Endometrial microvascular endothelial cells (primary cell): ENCODE results near the gene DYNLT4. TPM values are rescaled to one million over a fixed set of nuclear protein-coding genes. Genes with fewer than 3 reads are reported as not detected.
"Not testable (repeated sequence)": the region's sequence is repeated elsewhere in the genome, so short reads cannot be mapped to it uniquely, and the experiment has no call there.

Experiments used
- in situ Hi-C: cut with HindIII; loops from 2 replicates; pipeline ENCODE4 v1.10.0; 2017; ENCODE audit warnings: low sequenced_read_pairs, low pct_unique_long_range_greater_than_20kb; ENCODE audit errors: inconsistent ontology term
- total RNA-seq: library from RNA; depleted of rRNA; stranded (reverse); fragments of >200 nt; gene quantifications from one replicate; pipeline ENCODE4 v1.2.3, GENCODE V29; 2015; ENCODE audit errors: inconsistent ontology term

The DYNLT4 gene
- total RNA-seq, 1 donor from 2014 or later = not detected

DNA sequence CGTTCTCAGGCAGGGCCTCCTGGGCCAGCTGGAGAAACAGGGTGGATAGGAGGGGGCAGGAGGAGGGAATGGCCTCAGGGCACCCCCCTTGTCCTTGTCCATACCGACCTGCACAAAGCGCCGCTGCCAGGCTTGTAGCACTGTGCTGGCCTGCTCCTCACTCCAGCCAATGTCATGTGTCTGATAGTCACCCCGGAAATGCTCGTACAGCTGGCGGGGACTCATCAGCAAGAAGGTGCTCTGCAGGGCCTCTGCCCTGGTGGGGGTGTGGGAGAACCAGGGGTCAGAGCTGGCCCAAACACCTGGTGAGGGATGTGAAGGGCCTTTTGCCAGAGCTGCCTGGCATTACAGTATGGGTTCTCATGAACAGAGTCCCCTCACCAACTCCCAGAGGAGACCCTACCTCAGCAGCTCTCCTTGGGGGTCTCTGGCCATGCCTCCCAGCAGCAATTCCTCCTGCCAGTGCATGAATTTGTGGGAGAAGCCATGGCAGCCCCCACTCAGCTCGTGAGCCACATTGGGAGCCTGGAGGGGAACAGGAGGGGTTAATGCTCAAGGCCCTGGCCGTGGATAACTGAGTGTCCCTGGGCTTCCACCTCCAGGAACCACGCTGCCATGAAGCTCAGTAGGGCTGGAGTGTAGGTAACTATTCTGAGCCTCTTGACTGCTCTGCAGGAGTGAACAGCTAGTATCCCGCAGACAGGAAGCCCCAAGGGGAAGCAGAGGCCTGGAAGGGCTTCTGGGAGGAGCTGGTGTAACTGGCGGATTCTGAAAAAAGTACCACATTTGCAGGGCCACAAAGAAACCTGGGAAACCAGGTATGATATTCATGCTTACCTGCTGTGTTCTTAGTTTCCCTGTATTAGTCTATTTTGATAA is 22.6 kb upstream of the DYNLT4 start:
- in situ Hi-C loops = no loop called here

GRCh38 chr1:44828841-44829440 is 21.8 kb upstream of the DYNLT4 start:
- in situ Hi-C loops = no loop called here

DNA sequence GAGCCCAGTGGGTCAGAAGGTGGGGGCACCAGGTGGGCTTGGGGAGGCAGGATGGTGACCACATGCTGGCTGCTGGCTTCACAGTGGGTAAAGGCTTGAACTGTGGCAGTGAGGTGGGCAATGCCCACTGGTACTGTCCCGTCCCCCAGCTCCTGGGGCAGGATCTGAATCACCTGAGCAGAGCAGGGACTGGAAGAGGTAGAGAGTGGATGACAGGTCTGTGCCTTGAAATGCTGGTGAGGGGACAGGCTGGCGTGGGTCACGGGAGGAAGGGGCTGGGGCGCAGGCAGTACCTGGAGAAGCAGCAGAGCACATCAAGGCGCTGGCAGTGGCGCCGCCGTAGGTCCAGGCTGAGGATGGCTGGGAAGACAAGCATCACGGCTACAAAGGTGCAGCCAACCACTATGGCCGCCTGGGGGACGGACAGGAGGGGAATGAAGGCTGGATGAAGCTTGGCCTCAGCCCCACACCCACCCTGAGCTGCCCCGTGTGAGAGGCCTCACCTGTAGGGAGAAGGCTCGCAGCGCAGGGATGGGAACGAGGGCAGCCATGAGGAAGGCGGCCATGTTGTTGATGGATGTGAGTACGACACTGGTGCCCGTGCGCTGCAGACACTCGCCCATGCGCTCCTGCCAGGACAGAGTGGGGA is 21.0 kb upstream of the DYNLT4 start:
- in situ Hi-C loops = no loop called here

- in situ Hi-C loops = no loop called here
Measured at GRCh38 chr1:44827197-44828002, 20.2 kb upstream of the DYNLT4 start.

- in situ Hi-C loops = no loop called here
Measured at GRCh38 chr1:44826375-44827196, 19.4 kb upstream of the DYNLT4 start.

DNA sequence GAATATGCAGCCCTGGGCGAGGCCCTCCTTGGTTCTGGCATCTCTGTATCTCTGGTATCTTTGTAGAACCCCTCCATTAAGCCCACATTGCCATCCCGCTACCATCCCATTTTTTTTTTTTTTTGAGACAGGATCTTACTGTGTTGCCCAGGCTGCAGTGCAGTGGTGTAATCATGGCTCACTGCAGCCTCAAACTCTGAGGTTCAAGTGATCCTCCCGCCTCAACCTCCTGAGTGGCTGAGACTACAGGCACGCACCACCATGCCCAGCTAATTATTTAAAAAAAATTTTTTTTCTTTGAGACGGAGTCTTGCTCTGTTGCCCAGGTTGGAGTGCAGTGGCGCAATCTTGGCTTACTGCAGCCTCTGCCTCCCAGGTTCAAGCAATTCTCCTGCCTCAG is 17.2 kb upstream of the DYNLT4 start:
- in situ Hi-C loops = not testable (repeated sequence)

DNA sequence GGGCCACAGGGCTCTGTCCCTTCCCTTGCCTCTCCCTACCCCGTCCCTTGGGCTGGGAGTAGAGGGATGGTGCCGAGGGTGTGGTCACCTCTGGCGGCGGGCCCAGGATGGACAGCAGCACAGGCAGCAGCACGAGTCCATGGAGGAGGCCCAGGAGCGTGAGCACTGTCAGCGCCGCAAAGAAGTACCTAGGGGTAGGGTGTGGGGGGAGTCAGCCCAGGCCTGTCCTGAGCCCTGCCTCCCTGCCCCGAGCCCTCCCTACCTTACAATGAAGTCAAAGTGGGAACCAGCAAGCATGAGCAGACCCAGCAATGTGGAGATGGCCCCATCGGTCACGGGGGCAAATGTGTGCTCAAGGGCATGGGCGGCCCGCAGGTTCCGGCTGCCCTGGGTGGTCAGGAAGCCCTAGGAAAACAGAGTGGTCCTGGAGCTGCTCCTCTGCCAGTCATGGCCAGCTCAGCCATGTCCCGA is 15.9 kb upstream of the DYNLT4 start:
- in situ Hi-C loops = no loop called here

DNA sequence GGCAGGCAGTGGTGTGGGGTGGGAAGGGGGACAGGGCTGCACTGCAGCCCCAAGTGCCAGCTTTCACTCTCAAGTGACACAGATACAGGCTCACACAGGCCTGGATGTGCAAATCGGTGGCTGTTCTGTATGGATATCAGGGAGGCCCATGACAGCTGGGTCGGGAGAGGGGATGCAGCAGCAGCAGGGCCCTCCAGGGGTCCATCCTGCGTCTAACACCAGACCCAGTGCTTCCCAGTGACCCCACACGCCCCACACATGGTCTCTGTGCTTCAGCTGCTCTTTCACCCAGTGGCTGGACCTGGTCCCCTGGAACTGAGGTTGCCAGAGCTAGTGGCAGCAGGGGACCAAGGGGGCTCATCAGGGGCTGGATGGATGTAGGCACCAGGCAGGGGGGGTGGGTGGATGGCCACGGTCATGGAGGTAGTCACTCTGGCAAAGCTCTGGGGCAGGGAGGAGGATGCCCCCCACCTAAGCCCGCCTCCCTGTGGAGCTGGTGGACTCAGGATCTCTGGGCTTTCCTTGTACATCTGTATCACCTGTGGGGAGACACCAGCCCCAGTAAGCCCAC is 15.1 kb upstream of the DYNLT4 start:
- in situ Hi-C loops = no loop called here

DNA sequence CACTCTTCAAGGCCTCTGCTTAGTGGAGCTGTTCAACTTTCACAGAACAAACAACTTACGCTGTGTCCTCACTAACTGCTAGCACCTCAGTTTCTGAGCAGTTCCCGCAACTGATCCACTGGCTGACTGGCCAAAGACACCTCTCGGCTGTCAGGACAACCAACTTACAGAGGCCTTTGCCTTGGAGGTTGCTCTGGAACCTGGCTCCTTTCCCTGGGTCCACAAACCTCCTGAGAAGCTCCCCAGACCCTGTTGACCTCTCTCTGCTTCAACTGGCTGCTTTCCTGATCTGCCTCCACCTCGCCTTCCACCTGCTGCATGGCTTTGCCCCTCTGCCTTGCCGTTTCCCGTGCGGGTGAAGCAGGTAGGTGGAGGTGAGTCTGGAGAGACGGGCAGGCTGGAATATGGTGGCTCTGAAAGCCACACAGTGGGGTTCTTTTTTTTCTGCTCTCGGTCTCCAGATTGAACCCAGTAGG is 14.1 kb upstream of the DYNLT4 start:
- in situ Hi-C loops = no loop called here

- in situ Hi-C loops = no loop called here
Measured at GRCh38 chr1:44820328-44821239, 13.4 kb upstream of the DYNLT4 start.

DNA sequence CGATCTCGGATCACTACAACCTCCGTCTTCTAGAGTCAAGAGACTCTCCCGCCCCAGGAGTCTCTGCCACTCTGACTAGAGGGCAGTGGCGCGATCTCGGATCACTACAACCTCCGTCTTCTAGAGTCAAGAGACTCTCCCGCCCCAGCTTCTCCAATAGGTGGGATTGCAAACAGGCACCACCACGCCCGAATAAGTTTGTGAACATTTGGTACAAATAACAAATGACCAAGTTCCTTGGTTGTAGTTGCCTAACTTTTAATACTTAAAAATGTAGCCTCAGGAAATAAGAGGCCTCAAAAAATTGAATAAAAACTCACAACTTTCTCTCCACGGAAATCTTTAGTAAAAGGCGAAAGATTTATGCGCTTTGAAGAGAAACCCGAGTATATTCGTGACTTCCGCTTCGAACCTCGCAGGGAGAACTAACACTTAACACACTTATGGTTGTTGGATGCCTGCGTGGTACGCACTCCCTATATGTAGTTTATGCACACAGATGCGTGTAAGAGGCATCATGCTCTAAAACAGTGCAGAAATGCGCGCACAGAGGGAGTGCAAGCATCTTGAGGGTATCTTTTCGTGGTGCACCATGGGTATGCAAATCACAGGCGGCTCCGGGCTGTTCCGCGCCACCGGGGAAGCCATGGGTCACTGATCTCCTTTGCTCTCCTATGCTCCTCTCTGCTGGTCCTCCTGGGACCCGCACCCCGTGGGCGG is 12.6 kb upstream of the DYNLT4 start:
- in situ Hi-C loops = no loop called here

DNA sequence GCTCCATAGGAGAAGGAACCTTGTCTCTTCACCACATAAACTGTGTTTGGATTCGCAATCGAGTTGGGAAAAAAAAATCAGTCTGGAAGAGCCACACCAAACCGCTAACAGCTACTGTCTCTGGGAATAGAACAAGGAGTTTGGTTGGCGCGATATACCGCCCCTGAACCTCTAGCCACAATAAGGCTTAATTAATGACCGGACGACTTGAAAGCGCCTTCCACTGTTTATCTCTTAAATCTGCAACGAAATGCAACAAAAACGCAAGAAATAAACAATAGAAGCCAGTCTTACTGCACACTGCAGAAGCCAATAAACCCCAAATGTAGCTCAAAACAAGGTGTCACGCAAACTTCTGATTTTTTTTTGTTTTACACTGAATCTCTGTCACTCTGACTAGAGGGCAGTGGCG is 12.1 kb upstream of the DYNLT4 start:
- in situ Hi-C loops = no loop called here

GRCh38 chr1:44817771-44818495 is 10.8 kb upstream of the DYNLT4 start:
- in situ Hi-C loops = no loop called here

GRCh38 chr1:44817307-44817706 is 10.2 kb upstream of the DYNLT4 start:
- in situ Hi-C loops = no loop called here

DNA sequence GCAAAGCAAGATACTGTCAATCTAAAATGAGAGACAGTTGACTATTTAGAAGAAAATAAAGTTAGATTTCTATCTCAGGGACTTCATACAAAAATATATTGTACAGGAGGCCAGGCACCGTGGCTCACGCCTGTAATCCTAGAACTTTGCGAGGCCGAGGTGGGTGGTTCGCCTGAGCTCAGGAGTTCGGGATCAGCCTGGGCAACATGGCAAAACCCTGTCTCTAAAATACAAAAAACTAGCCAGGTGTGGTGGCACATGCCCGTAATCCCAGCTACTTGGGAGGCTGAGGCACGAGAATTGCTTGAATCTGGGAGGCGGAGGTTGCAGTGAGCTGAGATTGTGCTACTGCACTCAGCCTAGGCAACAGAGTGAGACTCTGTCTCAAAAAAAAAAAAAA is 8.8 kb upstream of the DYNLT4 start:
- in situ Hi-C loops = not testable (repeated sequence)
